ENCODE measurements around the gene ADGRB3. TPM values are rescaled to one million over a fixed set of nuclear protein-coding genes. Genes with fewer than 3 reads are reported as not detected.

ADGRB3 gene
- total and polyA plus RNA-seq, 2 donors (not counting 1 experiment from before 2014, with no cell fraction given), result not detected

DNA sequence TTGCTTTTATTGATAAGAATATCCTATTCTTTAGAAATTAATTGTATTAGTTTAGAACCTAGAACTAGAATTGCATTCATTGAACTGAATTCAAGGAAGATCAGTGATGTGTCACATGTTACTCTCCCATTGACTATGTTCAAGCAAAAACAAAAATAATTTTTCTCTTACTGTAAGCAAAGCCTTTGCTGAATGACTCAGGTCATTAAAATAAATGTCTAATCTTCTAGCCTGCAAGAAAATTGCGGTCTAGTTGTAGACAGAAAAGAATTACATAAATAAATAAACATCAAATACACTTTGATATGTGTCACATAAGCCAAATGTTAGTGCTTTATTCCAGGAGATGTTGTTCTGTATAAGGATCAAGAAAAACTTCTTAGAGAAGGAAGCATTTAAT, 387.9 kb downstream of the ADGRB3 start:
- H3K9ac ChIP-seq (ENCODE audit: low read length), result no peak overlapping the region
- DNase-seq (no peak), ATAC-seq (ENCODE audit: low read depth) (no peak)
- H3K4me3 ChIP-seq (ENCODE audit: control extremely low read depth in 1 of 5, extremely low read depth in 1 of 5, insufficient read depth in 1 of 5, low read depth in 2 of 5, low read length in 4 of 5), result no peak overlapping the region
- H4K20me1 ChIP-seq (ENCODE audit: control insufficient read depth, insufficient read depth, low read length, poor library complexity, severe bottlenecking), result no peaks in the 10 kb centered on the region
- ChIA-PET POLR2A (no interaction called here), CTCF (no interaction called here)
- no peaks in the 10 kb centered on the region for H3K36me3 ChIP-seq (replicated peaks in 1 of 2; ENCODE audit: control extremely low read depth in 1 of 2, control insufficient read depth in 1 of 2, extremely low read depth in 1 of 2, insufficient read depth in 2 of 2, low read length in 1 of 2)
- H2AFZ ChIP-seq (ENCODE audit: insufficient read depth, low read depth, low read length, poor library complexity, severe bottlenecking), result no peak overlapping the region
- no peak overlapping the region for H3K4me2 ChIP-seq (replicated peaks; ENCODE audit: low read depth, low read length, poor library complexity, severe bottlenecking)
- no peaks in the 10 kb centered on the region for H3K4me1 Mint-ChIP-seq
- H3K27ac ChIP-seq (ENCODE audit: low read length in 2 of 2), result no peak overlapping the region
- H3K4me3 Mint-ChIP-seq, result no peak overlapping the region
- no peaks in the 10 kb centered on the region for H3K9me3 ChIP-seq (ENCODE audit: control extremely low read depth in 1 of 3, control insufficient read depth in 2 of 3, insufficient read depth in 1 of 3, low read length in 2 of 3)
- H3K4me1 ChIP-seq (ENCODE audit: control insufficient read depth in 2 of 2, insufficient read depth in 2 of 2, low read length in 2 of 2), result no peaks in the 10 kb centered on the region
- intact Hi-C loops (cut with micrococcal nuclease), result no loop called here
- no peaks in the 10 kb centered on the region for H3K79me2 ChIP-seq (ENCODE audit: control insufficient read depth, insufficient read depth, low read length)
- no CpG with 5 or more reads among the region's 1 CpG for WGBS (ENCODE audit: insufficient coverage)
- TF ChIP-seq, protein P1, sequence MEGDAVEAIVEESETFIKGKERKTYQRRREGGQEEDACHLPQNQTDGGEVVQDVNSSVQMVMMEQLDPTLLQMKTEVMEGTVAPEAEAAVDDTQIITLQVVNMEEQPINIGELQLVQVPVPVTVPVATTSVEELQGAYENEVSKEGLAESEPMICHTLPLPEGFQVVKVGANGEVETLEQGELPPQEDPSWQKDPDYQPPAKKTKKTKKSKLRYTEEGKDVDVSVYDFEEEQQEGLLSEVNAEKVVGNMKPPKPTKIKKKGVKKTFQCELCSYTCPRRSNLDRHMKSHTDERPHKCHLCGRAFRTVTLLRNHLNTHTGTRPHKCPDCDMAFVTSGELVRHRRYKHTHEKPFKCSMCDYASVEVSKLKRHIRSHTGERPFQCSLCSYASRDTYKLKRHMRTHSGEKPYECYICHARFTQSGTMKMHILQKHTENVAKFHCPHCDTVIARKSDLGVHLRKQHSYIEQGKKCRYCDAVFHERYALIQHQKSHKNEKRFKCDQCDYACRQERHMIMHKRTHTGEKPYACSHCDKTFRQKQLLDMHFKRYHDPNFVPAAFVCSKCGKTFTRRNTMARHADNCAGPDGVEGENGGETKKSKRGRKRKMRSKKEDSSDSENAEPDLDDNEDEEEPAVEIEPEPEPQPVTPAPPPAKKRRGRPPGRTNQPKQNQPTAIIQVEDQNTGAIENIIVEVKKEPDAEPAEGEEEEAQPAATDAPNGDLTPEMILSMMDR (IDR thresholded peaks at IDR 0.05), result no peak
- no peak for TF ChIP-seq EZH2 (IDR thresholded peaks at IDR 0.05; ENCODE audit: borderline replicate concordance, insufficient read depth, low read depth, low read length, poor library complexity, severe bottlenecking)
- no peak overlapping the region for H3K27ac Mint-ChIP-seq
- no peaks in the 10 kb centered on the region for H3K9me3 Mint-ChIP-seq (ENCODE audit: insufficient read depth)
- no peaks in the 10 kb centered on the region for H3K27me3 Mint-ChIP-seq
- H3K27me3 ChIP-seq (replicated peaks in 1 of 4; ENCODE audit: control extremely low read depth in 1 of 4, control insufficient read depth in 3 of 4, insufficient read depth in 4 of 4, low read length in 3 of 4), result no peaks in the 10 kb centered on the region

DNA sequence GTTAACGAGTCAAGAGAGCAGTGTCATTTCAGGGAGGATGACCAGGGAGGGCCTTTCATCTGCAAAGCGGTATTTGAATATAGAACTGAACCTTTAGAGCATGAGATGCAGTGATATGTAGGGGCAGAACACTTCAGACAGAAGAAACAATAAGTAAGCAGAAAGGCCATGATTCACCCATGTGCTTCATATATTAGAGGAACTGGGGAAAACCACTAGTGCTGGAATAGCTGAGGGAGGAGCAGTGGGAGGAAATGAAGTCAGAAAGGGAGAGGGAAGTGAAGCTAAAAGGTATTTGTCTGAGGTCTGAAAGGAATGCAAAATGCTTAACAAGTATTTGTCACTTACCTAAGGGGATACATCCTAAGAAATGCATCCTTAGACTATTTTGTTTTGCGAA, 391.2 kb downstream of the ADGRB3 start:
- POLR2A ChIA-PET, result no interaction called here
- no peaks in the 10 kb centered on the region for H3K4me1 Mint-ChIP-seq
- no peak overlapping the region for H3K27ac ChIP-seq (ENCODE audit: low read length in 2 of 2)
- H3K27me3 Mint-ChIP-seq, result no peaks in the 10 kb centered on the region
- no peak overlapping the region for H3K9ac ChIP-seq (ENCODE audit: low read length)
- no peak for ATAC-seq (ENCODE audit: low read depth)
- CTCF ChIA-PET, result no interaction called here
- H4K20me1 ChIP-seq (ENCODE audit: control insufficient read depth, insufficient read depth, low read length, poor library complexity, severe bottlenecking), result no peaks in the 10 kb centered on the region
- H3K4me3 Mint-ChIP-seq, result no peak overlapping the region
- H3K79me2 ChIP-seq (ENCODE audit: control insufficient read depth, insufficient read depth, low read length), result no peaks in the 10 kb centered on the region
- no peaks in the 10 kb centered on the region for H3K36me3 ChIP-seq (replicated peaks in 1 of 2; ENCODE audit: control extremely low read depth in 1 of 2, control insufficient read depth in 1 of 2, extremely low read depth in 1 of 2, insufficient read depth in 2 of 2, low read length in 1 of 2)
- no peak overlapping the region for H3K4me3 ChIP-seq (ENCODE audit: control extremely low read depth in 1 of 5, extremely low read depth in 1 of 5, insufficient read depth in 1 of 5, low read depth in 2 of 5, low read length in 4 of 5)
- no peak for DNase-seq
- no peaks in the 10 kb centered on the region for H3K4me1 ChIP-seq (ENCODE audit: control insufficient read depth in 2 of 2, insufficient read depth in 2 of 2, low read length in 2 of 2)
- 57% methylated on average over 1 of the region's 3 CpGs for WGBS (ENCODE audit: insufficient coverage)
- H2AFZ ChIP-seq (ENCODE audit: insufficient read depth, low read depth, low read length, poor library complexity, severe bottlenecking), result no peak overlapping the region
- H3K27ac Mint-ChIP-seq, result no peak overlapping the region
- H3K9me3 Mint-ChIP-seq (ENCODE audit: insufficient read depth), result no peaks in the 10 kb centered on the region
- intact Hi-C loops (cut with micrococcal nuclease), result no loop called here
- H3K4me2 ChIP-seq (replicated peaks; ENCODE audit: low read depth, low read length, poor library complexity, severe bottlenecking), result no peak overlapping the region
- no peaks in the 10 kb centered on the region for H3K27me3 ChIP-seq (replicated peaks in 1 of 4; ENCODE audit: control extremely low read depth in 1 of 4, control insufficient read depth in 3 of 4, insufficient read depth in 4 of 4, low read length in 3 of 4)
- TF ChIP-seq EZH2 (IDR thresholded peaks at IDR 0.05; ENCODE audit: borderline replicate concordance, insufficient read depth, low read depth, low read length, poor library complexity, severe bottlenecking), result no peak
- TF ChIP-seq, protein P1 (IDR thresholded peaks at IDR 0.05), result no peak
- H3K9me3 ChIP-seq (ENCODE audit: control extremely low read depth in 1 of 3, control insufficient read depth in 2 of 3, insufficient read depth in 1 of 3, low read length in 2 of 3), result no peaks in the 10 kb centered on the region
